GM23338 (cell line): ENCODE measurements around the gene SEMA4C. TPM values are rescaled to one million over a fixed set of nuclear protein-coding genes. Genes with fewer than 3 reads are reported as not detected.

Source experiments
- ATAC-seq: fragments of 200-7000 bp; cut with Tn5 transposase; 3 replicates; pipeline ENCODE4 v1.9.1; 2020
- DNase-seq: peaks from one replicate; pipeline ENCODE4 v3.0.0-alpha.2; 2015; ENCODE audit warnings: low spot score
- H2AFZ ChIP-seq: fragments of 200-600 bp; sonication (generic); 2 replicates; pipeline ENCODE4 v1.8.0; 2016; ENCODE audit warnings: antibody characterized with exemption, mild to moderate bottlenecking, moderate library complexity
- H3F3A ChIP-seq: fragments of 200-600 bp; sonication (generic); replicated peaks from 2 replicates; pipeline ENCODE4 v1.8.0; 2017; ENCODE audit warnings: antibody characterized with exemption, mixed run types, low read depth
- H3K27ac ChIP-seq: fragments of 200-600 bp; sonication (generic); 2 replicates; pipeline ENCODE4 v1.6.1; 2016; ENCODE audit warnings: low read depth
- H3K27me3 ChIP-seq: fragments of 200-600 bp; sonication (generic); 2 replicates; pipeline ENCODE4 v1.8.0; 2016; ENCODE audit warnings: mild to moderate bottlenecking, mixed run types, moderate library complexity; ENCODE audit not compliant: insufficient read depth
- H3K36me3 ChIP-seq: fragments of 200-600 bp; sonication (generic); 2 replicates; pipeline ENCODE4 v1.8.0; 2016; ENCODE audit warnings: mild to moderate bottlenecking; ENCODE audit not compliant: insufficient read depth
- H3K4me1 ChIP-seq: fragments of 200-600 bp; sonication (generic); 2 replicates; pipeline ENCODE4 v1.8.0; 2016; ENCODE audit warnings: mild to moderate bottlenecking, moderate library complexity; ENCODE audit not compliant: insufficient read depth
- H3K4me2 ChIP-seq: fragments of 200-600 bp; sonication (generic); 2 replicates; pipeline ENCODE4 v1.7.1; 2017; ENCODE audit warnings: mixed run types
- H3K4me3 ChIP-seq: fragments of 200-600 bp; sonication (generic); 2 replicates; pipeline ENCODE4 v1.6.1; 2016; ENCODE audit warnings: mixed run types
- H3K79me2 ChIP-seq: fragments of 200-600 bp; sonication (generic); replicated peaks from 2 replicates; pipeline ENCODE4 v1.8.0; 2017; ENCODE audit warnings: mild to moderate bottlenecking; ENCODE audit not compliant: insufficient read depth
- H3K9me2 ChIP-seq: fragments of 200-600 bp; sonication (generic); 2 replicates; pipeline ENCODE4 v1.8.0; 2017; ENCODE audit not compliant: insufficient read depth
- H4K20me1 ChIP-seq: fragments of 200-600 bp; sonication (generic); replicated peaks from 2 replicates; pipeline ENCODE4 v1.8.0; 2017; ENCODE audit warnings: mild to moderate bottlenecking; ENCODE audit not compliant: insufficient read depth
- H3K27ac Mint-ChIP-seq: 2 replicates; pipeline ENCODE4 v1.8.0; 2020; ENCODE audit warnings: inconsistent platforms, mild to moderate bottlenecking, moderate library complexity, mixed read lengths
- H3K27me3 Mint-ChIP-seq: 3 replicates; pipeline ENCODE4 v1.8.0; 2022; ENCODE audit warnings: low read depth, mild to moderate bottlenecking, moderate library complexity, mixed read lengths, inconsistent platforms; ENCODE audit not compliant: insufficient read depth, poor library complexity
- H3K36me3 Mint-ChIP-seq: 3 replicates; pipeline ENCODE4 v1.8.0; 2021; ENCODE audit warnings: low read depth, mild to moderate bottlenecking, inconsistent platforms, moderate library complexity, mixed read lengths
- H3K4me1 Mint-ChIP-seq: 3 replicates; pipeline ENCODE4 v1.8.0; 2020; ENCODE audit warnings: mild to moderate bottlenecking, inconsistent platforms, mixed read lengths
- H3K4me3 Mint-ChIP-seq: 3 replicates; pipeline ENCODE4 v1.8.0; 2021; ENCODE audit warnings: moderate library complexity, mild to moderate bottlenecking, inconsistent platforms, mixed read lengths
- H3K9me3 Mint-ChIP-seq: 3 replicates; pipeline ENCODE4 v1.8.0; 2020; ENCODE audit warnings: moderate library complexity, mild to moderate bottlenecking, inconsistent platforms, mixed read lengths
- CREB1 ChIP-seq: fragments of 250-450 bp; sonication (Bioruptor Pico); IDR thresholded peaks from 2 replicates; pipeline ENCODE4 v1.5.0; 2020; ENCODE audit warnings: low read depth, mild to moderate bottlenecking, moderate library complexity
- ETS1 ChIP-seq: IDR thresholded peaks from 2 replicates; pipeline ENCODE4 v1.6.1; 2016; ENCODE audit warnings: antibody characterized with exemption
- EZH2 ChIP-seq: fragments of 200-600 bp; sonication (generic); IDR thresholded peaks from one replicate; pipeline ENCODE4 v1.8.0; 2017; ENCODE audit warnings: antibody characterized with exemption, mild to moderate bottlenecking, low read depth; ENCODE audit not compliant: unreplicated experiment
- EZH2phosphoT487 ChIP-seq: fragments of 200-600 bp; sonication (generic); IDR thresholded peaks from one replicate; pipeline ENCODE4 v1.8.1; 2018; ENCODE audit warnings: antibody characterized with exemption; ENCODE audit not compliant: unreplicated experiment
- JUNB ChIP-seq: IDR thresholded peaks from one replicate; pipeline ENCODE4 v1.6.1; 2016; ENCODE audit warnings: antibody characterized with exemption; ENCODE audit not compliant: unreplicated experiment
- NANOG ChIP-seq: IDR thresholded peaks from 2 replicates; pipeline ENCODE4 v1.6.1; 2016; ENCODE audit warnings: antibody characterized with exemption, borderline replicate concordance
- POLR2AphosphoS5 ChIP-seq: IDR thresholded peaks from 2 replicates; pipeline ENCODE4 v1.6.1; 2016; ENCODE audit warnings: antibody characterized with exemption, low read depth
- REST ChIP-seq: IDR thresholded peaks from one replicate; pipeline ENCODE4 v1.6.1; 2018; ENCODE audit warnings: antibody characterized with exemption; ENCODE audit not compliant: unreplicated experiment
- STAT1 ChIP-seq: IDR thresholded peaks from one replicate; pipeline ENCODE4 v1.6.1; 2016; ENCODE audit warnings: antibody characterized with exemption; ENCODE audit not compliant: unreplicated experiment
- ZNF462 ChIP-seq: fragments of 250-450 bp; sonication (Bioruptor Pico); IDR thresholded peaks from 2 replicates; pipeline ENCODE4 v1.5.0; 2020; ENCODE audit warnings: mild to moderate bottlenecking, moderate library complexity
- polyA plus RNA-seq: library from polyadenylated mRNA; unstranded; fragments of >200 nt; fragmentation: Nextera tagmentation; extraction: Ambion mirVana; gene quantifications from 2 replicates; pipeline ENCODE4 v1.2.1, GENCODE V29; 2016
- total RNA-seq: library from RNA; depleted of rRNA; stranded (reverse); fragments of >200 nt; shearing (Covaris generic); gene quantifications from 2 replicates; pipeline ENCODE4 v1.2.3, GENCODE V29; 2014

The SEMA4C gene
- total and polyA plus RNA-seq, 2 experiments from 2014 or later: 16.8 to 80.7 TPM

- TF ChIP-seq ETS1 (no peak), STAT1 (no peak), REST (no peak), EZH2 (no peak)
These were observed 17.2 kb downstream of the SEMA4C start (continued) for GRCh38 chr2:96852667-96853066.

- DNase-seq: no peak
- Mint-ChIP-seq H3K27me3 (peaks cover 4% of the 10 kb centered on the region), H3K9me3 (no peaks in the 10 kb centered on the region), H3K36me3 (peaks cover 45% of the 10 kb centered on the region), H3K4me3 (no peak overlapping the region), H3K4me1 (no peaks in the 10 kb centered on the region; the same call in 1 of the 3 replicates), H3K27ac (no peak overlapping the region)
- H3K27ac ChIP-seq: no peak overlapping the region
- H3K9me2 ChIP-seq: no peaks in the 10 kb centered on the region
- no peaks in the 10 kb centered on the region for H3F3A ChIP-seq
- peaks cover under 1% of the 10 kb centered on the region; the same call in 1 of the 2 replicates for H3K79me2 ChIP-seq
- peaks cover 7% of the 10 kb centered on the region for H3K36me3 ChIP-seq
- H3K4me3 ChIP-seq: no peak overlapping the region
- no peak; the same call in 2 of the 3 replicates for ATAC-seq
- no peaks in the 10 kb centered on the region for H3K27me3 ChIP-seq
- no peak overlapping the region for H2AFZ ChIP-seq
- no peak overlapping the region for H3K4me2 ChIP-seq
- H3K4me1 ChIP-seq: no peaks in the 10 kb centered on the region
- H4K20me1 ChIP-seq: no peaks in the 10 kb centered on the region
- no peak for TF ChIP-seq EZH2phosphoT487
- TF ChIP-seq ETS1: no peak
- no peak for TF ChIP-seq JUNB
- no peak for TF ChIP-seq CREB1 (CRISPR knock-in tag)
- TF ChIP-seq POLR2AphosphoS5: no peak
- no peak for TF ChIP-seq ZNF462 (CRISPR knock-in tag)
- no peak for TF ChIP-seq NANOG
These were observed 21.6 kb downstream of the SEMA4C start for GRCh38 chr2:96848264-96848663.
